Measurements from ENCODE around the gene UTF1.

Gene UTF1

GRCh38 chr10:133267293-133267692 lies 37.3 kb downstream of the UTF1 start:
- DNase-seq = no peak

- no peak for DNase-seq
Measured at GRCh38 chr10:133267829-133268228, 37.8 kb downstream of the UTF1 start.

- no peak for DNase-seq
Measured at GRCh38 chr10:133268532-133268931, 38.5 kb downstream of the UTF1 start.

GRCh38 chr10:133269367-133269766 lies 39.4 kb downstream of the UTF1 start:
- no peak for DNase-seq

GRCh38 chr10:133270204-133270603 lies 40.2 kb downstream of the UTF1 start:
- no peak for DNase-seq

GRCh38 chr10:133270773-133271297 lies 40.8 kb downstream of the UTF1 start:
- DNase-seq = no peak

GRCh38 chr10:133271521-133272300 lies 41.7 kb downstream of the UTF1 start:
- DNase-seq = no peak

GRCh38 chr10:133272301-133272963 lies 42.4 kb downstream of the UTF1 start:
- DNase-seq = no peak

GRCh38 chr10:133272964-133273420 lies 43.0 kb downstream of the UTF1 start:
- no peak for DNase-seq

GRCh38 chr10:133273534-133274143 lies 43.6 kb downstream of the UTF1 start:
- no peak for DNase-seq

- no peak for DNase-seq
Measured at GRCh38 chr10:133274751-133275683, 45.0 kb downstream of the UTF1 start.

GRCh38 chr10:133275684-133276092 lies 45.7 kb downstream of the UTF1 start:
- no peak for DNase-seq

GRCh38 chr10:133276100-133276434 lies 46.0 kb downstream of the UTF1 start:
- DNase-seq = no peak

GRCh38 chr10:133276435-133277201 lies 46.6 kb downstream of the UTF1 start, which contains the start of gene ADAM8:
Gene ADAM8 (minus strand): TSS chr10:133276868. CDS start chr10:133276817, 51 bp downstream.
- peak; percentile 11 for DNase-seq

GRCh38 chr10:133277277-133277992 lies 47.4 kb downstream of the UTF1 start:
- DNase-seq = no peak

GRCh38 chr10:133277993-133278576 lies 48.1 kb downstream of the UTF1 start:
- no peak for DNase-seq

- DNase-seq = no peak
Measured at GRCh38 chr10:133278577-133279265, 48.7 kb downstream of the UTF1 start.

GRCh38 chr10:133279326-133280226 lies 49.6 kb downstream of the UTF1 start:
- no peak for DNase-seq

Measured in NCI-H1105 treated with DMSO at 0.1 percent for 48 hours (cell line).